Keratinocyte (primary cell): ENCODE data around the gene CYP20A1.
"Not testable (repeated sequence)": the region's sequence is repeated elsewhere in the genome, so short reads cannot be mapped to it uniquely, and the experiment has no call there.

Experiments
- EZH2 ChIP-seq: IDR thresholded peaks from one replicate; pipeline ENCODE4 v1.6.1; 2012; ENCODE audit warnings: inconsistent platforms, mild to moderate bottlenecking, low read length, moderate library complexity
- TF ChIP-seq, protein P1 (sequence below), 3 experiments: IDR thresholded peaks in 1 of 3; conservative IDR thresholded peaks in 1 of 3; optimal IDR thresholded peaks in 1 of 3; 2 replicates in 2 of 3; 3 replicates in 1 of 3; pipeline versions ENCODE3 to v1.5.1; 2011; ENCODE audit warnings: low read length in 3 of 3, mild to moderate bottlenecking in 3 of 3, moderate library complexity in 2 of 3, control low read depth in 1 of 3, inconsistent platforms in 1 of 3; ENCODE audit not compliant: insufficient read depth in 2 of 3; ENCODE audit errors: extremely low read depth in 1 of 3

DNA sequence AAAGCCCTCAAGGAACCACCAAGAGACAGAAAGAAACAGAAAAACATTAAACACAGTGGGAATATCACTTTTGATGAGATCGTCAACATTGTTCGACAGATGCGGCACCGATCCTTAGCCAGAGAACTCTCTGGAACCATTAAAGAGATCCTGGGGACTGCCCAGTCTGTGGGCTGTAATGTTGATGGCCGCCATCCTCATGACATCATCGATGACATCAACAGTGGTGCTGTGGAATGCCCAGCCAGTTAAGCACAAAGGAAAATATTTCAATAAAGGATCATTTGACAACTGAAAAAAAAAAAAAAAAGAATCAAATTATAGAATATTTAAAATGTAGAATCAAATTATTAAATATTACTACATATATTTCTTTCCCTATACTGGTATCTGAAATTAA, 47.8 kb upstream of the CYP20A1 start:
- TF ChIP-seq, protein P1, sequence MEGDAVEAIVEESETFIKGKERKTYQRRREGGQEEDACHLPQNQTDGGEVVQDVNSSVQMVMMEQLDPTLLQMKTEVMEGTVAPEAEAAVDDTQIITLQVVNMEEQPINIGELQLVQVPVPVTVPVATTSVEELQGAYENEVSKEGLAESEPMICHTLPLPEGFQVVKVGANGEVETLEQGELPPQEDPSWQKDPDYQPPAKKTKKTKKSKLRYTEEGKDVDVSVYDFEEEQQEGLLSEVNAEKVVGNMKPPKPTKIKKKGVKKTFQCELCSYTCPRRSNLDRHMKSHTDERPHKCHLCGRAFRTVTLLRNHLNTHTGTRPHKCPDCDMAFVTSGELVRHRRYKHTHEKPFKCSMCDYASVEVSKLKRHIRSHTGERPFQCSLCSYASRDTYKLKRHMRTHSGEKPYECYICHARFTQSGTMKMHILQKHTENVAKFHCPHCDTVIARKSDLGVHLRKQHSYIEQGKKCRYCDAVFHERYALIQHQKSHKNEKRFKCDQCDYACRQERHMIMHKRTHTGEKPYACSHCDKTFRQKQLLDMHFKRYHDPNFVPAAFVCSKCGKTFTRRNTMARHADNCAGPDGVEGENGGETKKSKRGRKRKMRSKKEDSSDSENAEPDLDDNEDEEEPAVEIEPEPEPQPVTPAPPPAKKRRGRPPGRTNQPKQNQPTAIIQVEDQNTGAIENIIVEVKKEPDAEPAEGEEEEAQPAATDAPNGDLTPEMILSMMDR (optimal IDR thresholded peaks at IDR 0.05 in 1 of 3, IDR thresholded peaks at IDR 0.05 in 1 of 3, conservative IDR thresholded peaks at IDR 0.05 in 1 of 3; ENCODE audit: extremely low read depth in 1 of 3, insufficient read depth in 2 of 3, low read length in 3 of 3): not testable (repeated sequence)
- TF ChIP-seq EZH2: not testable (repeated sequence)
